GM23338 (cell line): ENCODE measurements around the gene ZNF350. TPM values are rescaled to one million over a fixed set of nuclear protein-coding genes. Genes with fewer than 3 reads are reported as not detected.
A peak's percentile ranks its signal among the peaks of the same experiment; 100 is the strongest.

Source experiments
- ATAC-seq: fragments of 200-7000 bp; cut with Tn5 transposase; 3 replicates; pipeline ENCODE4 v1.9.1; 2020
- DNase-seq: peaks from one replicate; pipeline ENCODE4 v3.0.0-alpha.2; 2015; ENCODE audit warnings: low spot score
- H2AFZ ChIP-seq: fragments of 200-600 bp; sonication (generic); 2 replicates; pipeline ENCODE4 v1.8.0; 2016; ENCODE audit warnings: antibody characterized with exemption, mild to moderate bottlenecking, moderate library complexity
- H3F3A ChIP-seq: fragments of 200-600 bp; sonication (generic); replicated peaks from 2 replicates; pipeline ENCODE4 v1.8.0; 2017; ENCODE audit warnings: antibody characterized with exemption, mixed run types, low read depth
- H3K27ac ChIP-seq: fragments of 200-600 bp; sonication (generic); 2 replicates; pipeline ENCODE4 v1.6.1; 2016; ENCODE audit warnings: low read depth
- H3K27me3 ChIP-seq: fragments of 200-600 bp; sonication (generic); 2 replicates; pipeline ENCODE4 v1.8.0; 2016; ENCODE audit warnings: mild to moderate bottlenecking, mixed run types, moderate library complexity; ENCODE audit not compliant: insufficient read depth
- H3K36me3 ChIP-seq: fragments of 200-600 bp; sonication (generic); 2 replicates; pipeline ENCODE4 v1.8.0; 2016; ENCODE audit warnings: mild to moderate bottlenecking; ENCODE audit not compliant: insufficient read depth
- H3K4me1 ChIP-seq: fragments of 200-600 bp; sonication (generic); 2 replicates; pipeline ENCODE4 v1.8.0; 2016; ENCODE audit warnings: mild to moderate bottlenecking, moderate library complexity; ENCODE audit not compliant: insufficient read depth
- H3K4me2 ChIP-seq: fragments of 200-600 bp; sonication (generic); 2 replicates; pipeline ENCODE4 v1.7.1; 2017; ENCODE audit warnings: mixed run types
- H3K4me3 ChIP-seq: fragments of 200-600 bp; sonication (generic); 2 replicates; pipeline ENCODE4 v1.6.1; 2016; ENCODE audit warnings: mixed run types
- H3K79me2 ChIP-seq: fragments of 200-600 bp; sonication (generic); replicated peaks from 2 replicates; pipeline ENCODE4 v1.8.0; 2017; ENCODE audit warnings: mild to moderate bottlenecking; ENCODE audit not compliant: insufficient read depth
- H3K9me2 ChIP-seq: fragments of 200-600 bp; sonication (generic); 2 replicates; pipeline ENCODE4 v1.8.0; 2017; ENCODE audit not compliant: insufficient read depth
- H4K20me1 ChIP-seq: fragments of 200-600 bp; sonication (generic); replicated peaks from 2 replicates; pipeline ENCODE4 v1.8.0; 2017; ENCODE audit warnings: mild to moderate bottlenecking; ENCODE audit not compliant: insufficient read depth
- H3K27ac Mint-ChIP-seq: 2 replicates; pipeline ENCODE4 v1.8.0; 2020; ENCODE audit warnings: inconsistent platforms, mild to moderate bottlenecking, moderate library complexity, mixed read lengths
- H3K27me3 Mint-ChIP-seq: 3 replicates; pipeline ENCODE4 v1.8.0; 2022; ENCODE audit warnings: low read depth, mild to moderate bottlenecking, moderate library complexity, mixed read lengths, inconsistent platforms; ENCODE audit not compliant: insufficient read depth, poor library complexity
- H3K36me3 Mint-ChIP-seq: 3 replicates; pipeline ENCODE4 v1.8.0; 2021; ENCODE audit warnings: low read depth, mild to moderate bottlenecking, inconsistent platforms, moderate library complexity, mixed read lengths
- H3K4me1 Mint-ChIP-seq: 3 replicates; pipeline ENCODE4 v1.8.0; 2020; ENCODE audit warnings: mild to moderate bottlenecking, inconsistent platforms, mixed read lengths
- H3K4me3 Mint-ChIP-seq: 3 replicates; pipeline ENCODE4 v1.8.0; 2021; ENCODE audit warnings: moderate library complexity, mild to moderate bottlenecking, inconsistent platforms, mixed read lengths
- H3K9me3 Mint-ChIP-seq: 3 replicates; pipeline ENCODE4 v1.8.0; 2020; ENCODE audit warnings: moderate library complexity, mild to moderate bottlenecking, inconsistent platforms, mixed read lengths
- CREB1 ChIP-seq: fragments of 250-450 bp; sonication (Bioruptor Pico); IDR thresholded peaks from 2 replicates; pipeline ENCODE4 v1.5.0; 2020; ENCODE audit warnings: low read depth, mild to moderate bottlenecking, moderate library complexity
- CTCF ChIP-seq, 2 experiments: fragments of 200-600 bp in 1 of 2; sonication (generic) in 1 of 2; conservative IDR thresholded peaks; 2 replicates each; pipeline versions ENCODE4 v1.5.1 to v1.6.1; 2016 to 2017; ENCODE audit warnings: antibody characterized with exemption in 2 of 2, low read depth in 2 of 2, mild to moderate bottlenecking in 2 of 2, moderate library complexity in 1 of 2
- EZH2 ChIP-seq: fragments of 200-600 bp; sonication (generic); IDR thresholded peaks from one replicate; pipeline ENCODE4 v1.8.0; 2017; ENCODE audit warnings: antibody characterized with exemption, mild to moderate bottlenecking, low read depth; ENCODE audit not compliant: unreplicated experiment
- EZH2phosphoT487 ChIP-seq: fragments of 200-600 bp; sonication (generic); IDR thresholded peaks from one replicate; pipeline ENCODE4 v1.8.1; 2018; ENCODE audit warnings: antibody characterized with exemption; ENCODE audit not compliant: unreplicated experiment
- JUNB ChIP-seq: IDR thresholded peaks from one replicate; pipeline ENCODE4 v1.6.1; 2016; ENCODE audit warnings: antibody characterized with exemption; ENCODE audit not compliant: unreplicated experiment
- NANOG ChIP-seq: IDR thresholded peaks from 2 replicates; pipeline ENCODE4 v1.6.1; 2016; ENCODE audit warnings: antibody characterized with exemption, borderline replicate concordance
- POLR2AphosphoS5 ChIP-seq: IDR thresholded peaks from 2 replicates; pipeline ENCODE4 v1.6.1; 2016; ENCODE audit warnings: antibody characterized with exemption, low read depth
- REST ChIP-seq: IDR thresholded peaks from one replicate; pipeline ENCODE4 v1.6.1; 2018; ENCODE audit warnings: antibody characterized with exemption; ENCODE audit not compliant: unreplicated experiment
- STAT1 ChIP-seq: IDR thresholded peaks from one replicate; pipeline ENCODE4 v1.6.1; 2016; ENCODE audit warnings: antibody characterized with exemption; ENCODE audit not compliant: unreplicated experiment
- ZNF114 ChIP-seq: fragments of 250-450 bp; sonication (Bioruptor Pico); IDR thresholded peaks from 2 replicates; pipeline ENCODE4 v1.5.0; 2020; ENCODE audit warnings: mild to moderate bottlenecking, moderate library complexity
- ZNF331 ChIP-seq: fragments of 250-450 bp; sonication (Bioruptor Pico); IDR thresholded peaks from 2 replicates; pipeline ENCODE4 v1.5.0; 2020; ENCODE audit warnings: low read depth, mild to moderate bottlenecking, moderate library complexity
- long read RNA-seq: library from polyadenylated mRNA; unstranded; transcript quantifications from one replicate; pipeline ENCODE4 v2.0.0, GENCODE V29; 2020; ENCODE audit not compliant: unreplicated experiment
- polyA plus RNA-seq: library from polyadenylated mRNA; unstranded; fragments of >200 nt; fragmentation: Nextera tagmentation; extraction: Ambion mirVana; gene quantifications from 2 replicates; pipeline ENCODE4 v1.2.1, GENCODE V29; 2016
- total RNA-seq: library from RNA; depleted of rRNA; stranded (reverse); fragments of >200 nt; shearing (Covaris generic); gene quantifications from 2 replicates; pipeline ENCODE4 v1.2.3, GENCODE V29; 2014; rRNA removed
- TF ChIP-seq, protein P1 (sequence below): IDR thresholded peaks from 2 replicates; pipeline ENCODE4 v1.6.1; 2016; ENCODE audit warnings: antibody characterized with exemption

Gene ZNF350
- total RNA-seq (5.6 and 5.8 TPM in 2 replicates), polyA plus RNA-seq (3.6 and 7.6 TPM in 2 replicates)
- long read RNA-seq, partial matches to known transcripts: 0 of 4 reads
- long read RNA-seq, other reads (novel, unspliced or antisense): 0 of 4 reads

GRCh38 chr19:51986309-51987291 lies at the start of gene ZNF350:
Gene ZNF350, minus strand, starts transcription at chr19:51986840. Its CDS starts 12,480 bp downstream, at chr19:51974360.
- peak within 1 kb of the TSS; percentile 85 for H3K27ac Mint-ChIP-seq
- H3K4me3 Mint-ChIP-seq: peak within 1 kb of the TSS; percentile 95
- Histone ChIP-seq H3K27me3 (no peaks in the 10 kb centered on the region), H3K4me2 (peak within 1 kb of the TSS; percentile 96), H3K4me1 (peaks cover 8% of the 10 kb centered on the region; the same call in 1 of the 2 replicates), H3K4me3 (peak within 1 kb of the TSS; percentile 62), H3K9me2 (peaks cover 4% of the 10 kb centered on the region; the same call in 1 of the 2 replicates), H3K27ac (peak within 1 kb of the TSS; percentile 72), H4K20me1 (no peaks in the 10 kb centered on the region), H3K79me2 (peaks cover 48% of the 10 kb centered on the region), H2AFZ (peak within 1 kb of the TSS; percentile 52), H3F3A (no peaks in the 10 kb centered on the region), H3K36me3 (no peaks in the 10 kb centered on the region)
- H3K4me1 Mint-ChIP-seq: peaks cover 8% of the 10 kb centered on the region; the same call in 1 of the 3 replicates
- peaks cover 61% of the 10 kb centered on the region for H3K9me3 Mint-ChIP-seq
- peaks cover 6% of the 10 kb centered on the region for H3K27me3 Mint-ChIP-seq
- DNase-seq: peak; percentile 96
- peaks cover 56% of the 10 kb centered on the region for H3K36me3 Mint-ChIP-seq
- peak; percentile 99 for ATAC-seq
- TF ChIP-seq JUNB: no peak
- no peak for TF ChIP-seq ZNF114 (CRISPR knock-in tag)
- TF ChIP-seq POLR2AphosphoS5: peak; percentile 8; the same call in 1 of the 2 replicates
- no peak for TF ChIP-seq NANOG
- TF ChIP-seq CREB1 (CRISPR knock-in tag): 0 out of 2 replicates have a peak, but pooled peaks have one; percentile 18
- TF ChIP-seq EZH2phosphoT487: no peak
- no peak for TF ChIP-seq CTCF (conservative IDR thresholded peaks at IDR 0.05; ENCODE audit: low read depth in 2 of 2)
- TF ChIP-seq ZNF331 (CRISPR knock-in tag): no peak
- TF ChIP-seq, protein P1, sequence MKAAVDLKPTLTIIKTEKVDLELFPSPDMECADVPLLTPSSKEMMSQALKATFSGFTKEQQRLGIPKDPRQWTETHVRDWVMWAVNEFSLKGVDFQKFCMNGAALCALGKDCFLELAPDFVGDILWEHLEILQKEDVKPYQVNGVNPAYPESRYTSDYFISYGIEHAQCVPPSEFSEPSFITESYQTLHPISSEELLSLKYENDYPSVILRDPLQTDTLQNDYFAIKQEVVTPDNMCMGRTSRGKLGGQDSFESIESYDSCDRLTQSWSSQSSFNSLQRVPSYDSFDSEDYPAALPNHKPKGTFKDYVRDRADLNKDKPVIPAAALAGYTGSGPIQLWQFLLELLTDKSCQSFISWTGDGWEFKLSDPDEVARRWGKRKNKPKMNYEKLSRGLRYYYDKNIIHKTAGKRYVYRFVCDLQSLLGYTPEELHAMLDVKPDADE: peak; percentile 96
- no peak for TF ChIP-seq REST
- no peak for TF ChIP-seq STAT1
- no peak for TF ChIP-seq EZH2
